Left ventricle myocardium inferior (tissue), 1 donor: ENCODE results near the gene ABCA10. TPM values are rescaled to one million over a fixed set of nuclear protein-coding genes. Genes with fewer than 3 reads are reported as not detected.

Source experiments
- DNase-seq: peaks from one replicate; pipeline ENCODE4 v3.0.0-alpha.2; 2020
- H3K27ac ChIP-seq: fragments of 200-600 bp; replicated peaks from 2 replicates; pipeline ENCODE4 v1.8.0; 2021
- H3K27me3 ChIP-seq: fragments of 200-600 bp; 2 replicates; pipeline ENCODE4 v1.8.0; 2021; ENCODE audit warnings: low read depth
- H3K36me3 ChIP-seq: fragments of 200-600 bp; 2 replicates; pipeline ENCODE4 v1.8.0; 2021
- H3K4me1 ChIP-seq: fragments of 200-600 bp; 2 replicates; pipeline ENCODE4 v1.8.0; 2021
- H3K4me3 ChIP-seq: fragments of 200-600 bp; 2 replicates; pipeline ENCODE4 v1.8.0; 2021; ENCODE audit warnings: mild to moderate bottlenecking, moderate library complexity
- H3K9me3 ChIP-seq: fragments of 200-600 bp; replicated peaks from 2 replicates; pipeline ENCODE4 v1.8.0; 2021
- intact Hi-C: fragments of 100-400 bp; cut with micrococcal nuclease; formaldehyde crosslinking; loops from one replicate; pipeline ENCODE4 v1.11.0; 2022
- microRNA-seq: library from miRNA; unstranded; fragments of <30 nt; microRNA quantifications from one replicate; pipeline ENCODE4 v1.2.0, GENCODE V29; 2020
- total RNA-seq: library from RNA; stranded (reverse); fragmentation: NEBNext Ultra II Directional; extraction: Animal tissue kit (Norgen Biotek cat#: 25700); gene quantifications from one replicate; pipeline ENCODE4 v1.2.1, GENCODE V29; 2021
- TF ChIP-seq, protein P1 (sequence below): fragments of 200-600 bp; IDR thresholded peaks from 2 replicates; pipeline ENCODE4 v1.8.0; 2021; ENCODE audit warnings: antibody characterized with exemption, mild to moderate bottlenecking, borderline replicate concordance
- donor health status: DM: no; HTN: yes; CAD: no; lungs with severe emphysema.

ABCA10 gene
- total RNA-seq, 1 donor from 2014 or later: 4.2 TPM

DNA sequence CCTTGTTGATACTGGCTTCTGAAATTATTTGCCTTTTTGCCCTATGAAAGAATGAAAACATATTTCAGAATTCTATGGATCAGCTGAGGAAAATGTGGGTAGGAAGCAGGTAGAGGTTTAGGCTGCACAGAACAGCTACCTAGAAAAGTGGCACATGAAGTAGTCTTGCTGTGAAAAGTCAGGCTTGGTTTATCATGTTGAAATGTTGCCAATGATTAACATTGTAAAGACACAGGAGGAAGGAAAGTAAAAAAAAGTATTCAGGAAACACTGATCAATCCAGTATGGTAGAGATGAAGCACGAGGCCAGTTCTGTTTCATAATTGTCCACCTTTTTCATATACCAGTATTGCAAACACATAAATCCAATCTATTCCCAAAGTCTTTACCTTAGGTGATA is 116.8 kb downstream of the ABCA10 start:
- no peak for DNase-seq
- no peaks in the 10 kb centered on the region for H3K9me3 ChIP-seq
- H3K27ac ChIP-seq: no peak overlapping the region
- intact Hi-C loops: no loop called here
- H3K36me3 ChIP-seq: peaks cover 51% of the 10 kb centered on the region
- no peaks in the 10 kb centered on the region for H3K27me3 ChIP-seq
- H3K4me1 ChIP-seq: peaks cover 23% of the 10 kb centered on the region
- TF ChIP-seq, protein P1, sequence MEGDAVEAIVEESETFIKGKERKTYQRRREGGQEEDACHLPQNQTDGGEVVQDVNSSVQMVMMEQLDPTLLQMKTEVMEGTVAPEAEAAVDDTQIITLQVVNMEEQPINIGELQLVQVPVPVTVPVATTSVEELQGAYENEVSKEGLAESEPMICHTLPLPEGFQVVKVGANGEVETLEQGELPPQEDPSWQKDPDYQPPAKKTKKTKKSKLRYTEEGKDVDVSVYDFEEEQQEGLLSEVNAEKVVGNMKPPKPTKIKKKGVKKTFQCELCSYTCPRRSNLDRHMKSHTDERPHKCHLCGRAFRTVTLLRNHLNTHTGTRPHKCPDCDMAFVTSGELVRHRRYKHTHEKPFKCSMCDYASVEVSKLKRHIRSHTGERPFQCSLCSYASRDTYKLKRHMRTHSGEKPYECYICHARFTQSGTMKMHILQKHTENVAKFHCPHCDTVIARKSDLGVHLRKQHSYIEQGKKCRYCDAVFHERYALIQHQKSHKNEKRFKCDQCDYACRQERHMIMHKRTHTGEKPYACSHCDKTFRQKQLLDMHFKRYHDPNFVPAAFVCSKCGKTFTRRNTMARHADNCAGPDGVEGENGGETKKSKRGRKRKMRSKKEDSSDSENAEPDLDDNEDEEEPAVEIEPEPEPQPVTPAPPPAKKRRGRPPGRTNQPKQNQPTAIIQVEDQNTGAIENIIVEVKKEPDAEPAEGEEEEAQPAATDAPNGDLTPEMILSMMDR: no peak
- H3K4me3 ChIP-seq: no peak overlapping the region

DNA sequence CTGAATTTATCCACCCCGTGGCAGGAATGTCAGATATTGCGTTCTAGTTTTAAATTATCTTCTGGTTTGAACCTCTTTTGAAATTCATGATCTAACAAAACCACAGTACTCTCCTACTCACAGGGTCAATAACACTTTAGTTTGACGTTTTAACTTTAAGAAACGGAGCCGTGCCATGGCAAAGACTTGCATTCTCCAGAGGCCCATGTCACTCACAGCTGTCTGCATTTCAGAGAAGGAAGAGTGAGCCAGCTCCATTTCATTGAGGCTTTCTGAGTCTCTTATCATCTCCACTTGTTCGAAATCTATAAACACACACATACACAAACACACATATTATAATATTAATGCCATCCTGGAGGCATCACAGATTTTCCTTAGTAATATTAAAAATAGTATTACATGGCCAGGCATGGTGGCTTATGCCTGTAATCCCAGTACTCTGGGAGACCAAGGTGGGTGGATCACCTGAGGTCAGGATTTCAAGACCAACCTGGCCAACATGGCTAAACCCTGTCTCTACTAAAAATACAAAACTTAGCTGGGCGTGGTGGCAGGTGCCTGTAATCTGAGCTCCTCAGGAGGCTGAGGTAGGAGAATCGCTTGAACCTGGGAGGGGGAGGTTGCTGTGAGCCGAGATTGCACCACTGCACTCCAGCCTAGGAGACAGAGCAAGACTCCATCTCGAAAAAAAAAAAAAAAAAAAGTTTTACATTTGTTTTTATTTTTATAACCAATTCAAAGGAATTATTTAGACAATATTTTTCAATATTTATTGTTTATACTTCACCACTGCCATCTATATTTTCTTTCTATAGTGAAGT is 122.5 kb downstream of the ABCA10 start:
- H3K36me3 ChIP-seq: peaks cover 56% of the 10 kb centered on the region
- H3K27me3 ChIP-seq: no peaks in the 10 kb centered on the region
- H3K9me3 ChIP-seq: no peaks in the 10 kb centered on the region
- no peak overlapping the region for H3K27ac ChIP-seq
- H3K4me3 ChIP-seq: no peak overlapping the region
- no peak for DNase-seq
- TF ChIP-seq, protein P1: no peak
- no peaks in the 10 kb centered on the region for H3K4me1 ChIP-seq
- intact Hi-C loops: no loop called here

DNA sequence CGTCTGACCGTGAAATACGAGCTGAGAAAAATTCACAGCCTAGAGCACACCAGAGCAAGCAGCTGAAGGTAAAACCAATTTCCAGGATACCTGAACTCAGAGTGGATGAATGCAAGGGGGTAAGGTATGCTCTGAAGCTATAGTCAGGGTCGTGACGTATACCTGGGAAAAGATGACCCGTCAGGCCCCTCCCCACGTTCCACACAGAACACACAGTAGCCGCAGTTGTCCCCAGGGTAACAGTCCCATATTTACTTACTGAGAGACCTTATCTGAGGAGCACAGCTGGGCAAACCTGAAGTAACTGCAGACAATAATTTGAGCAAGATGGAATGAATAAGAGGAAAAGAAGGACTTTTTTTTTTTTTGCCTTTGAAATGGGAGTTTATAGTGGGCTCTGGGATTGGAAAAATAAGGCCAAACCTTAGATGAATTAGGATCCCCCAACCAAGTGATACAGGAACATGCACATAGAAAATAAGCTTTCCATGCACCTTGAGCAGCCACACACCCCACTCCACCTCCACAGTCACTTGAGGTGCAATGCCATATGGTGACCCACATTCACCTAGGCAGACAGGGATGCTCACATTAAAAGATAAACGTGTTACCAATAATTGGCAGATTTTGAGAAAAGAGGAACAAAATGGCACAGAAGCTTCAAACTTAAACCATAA is 124.9 kb downstream of the ABCA10 start:
- no peaks in the 10 kb centered on the region for H3K4me1 ChIP-seq
- no peaks in the 10 kb centered on the region for H3K9me3 ChIP-seq
- intact Hi-C loops: no loop called here
- DNase-seq: no peak
- H3K27ac ChIP-seq: no peak overlapping the region
- no peak overlapping the region for H3K4me3 ChIP-seq
- H3K27me3 ChIP-seq: no peaks in the 10 kb centered on the region
- peaks cover 57% of the 10 kb centered on the region for H3K36me3 ChIP-seq
- TF ChIP-seq, protein P1: no peak

DNA sequence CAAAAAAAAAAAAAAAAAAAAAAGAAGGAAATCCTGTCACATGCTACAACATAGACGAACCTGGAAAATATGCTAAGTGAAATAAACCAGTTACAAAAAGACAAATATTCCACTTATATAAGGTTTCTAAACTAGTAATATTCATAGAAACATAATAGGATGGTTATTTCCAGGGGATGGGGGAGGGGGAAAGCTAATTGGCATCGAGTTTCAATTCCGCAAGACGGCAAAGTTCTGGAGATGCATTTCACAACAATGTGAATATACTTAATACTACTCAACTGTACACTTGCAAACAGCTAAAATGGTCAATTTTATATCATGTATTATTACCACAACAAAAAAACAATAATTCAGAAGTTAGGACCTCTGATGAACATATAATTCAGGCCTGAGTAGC is 130.0 kb downstream of the ABCA10 start:
- Histone ChIP-seq H3K36me3 (peaks cover 61% of the 10 kb centered on the region), H3K27ac (no peak overlapping the region), H3K27me3 (no peaks in the 10 kb centered on the region), H3K9me3 (no peaks in the 10 kb centered on the region), H3K4me1 (no peaks in the 10 kb centered on the region), H3K4me3 (no peak overlapping the region)
- TF ChIP-seq, protein P1: no peak
- DNase-seq: no peak
- intact Hi-C loops: no loop called here

Small RNAs within 50 kb of the gene (microRNA-seq; reads per million reads assigned to microRNA genes)
- not detected for gene MIR4524A
- gene MIR4524B: not detected

Other genes with a start within 250 kb of the ABCA10 start
- 13.0 TPM for gene ABCA9, start 167.9 kb downstream of the ABCA10 start, total RNA-seq
- 18.5 TPM for gene ABCA6, start 86.9 kb downstream of the ABCA10 start, total RNA-seq
- 17.1 TPM for gene ABCA5, start 98.3 kb upstream of the ABCA10 start, total RNA-seq
- 2.0 TPM for gene MAP2K6, start 185.9 kb upstream of the ABCA10 start, total RNA-seq